OCI-LY1 (cell line): Measurements from ENCODE around the gene TMIE.

Source experiments
- H2AFZ ChIP-seq: fragments of 200-600 bp; sonication (generic), shearing (Covaris generic); 2 replicates; pipeline ENCODE4 v1.6.0; 2014; ENCODE audit warnings: antibody characterized with exemption, mild to moderate bottlenecking, low read length
- H3F3A ChIP-seq: fragments of 200-600 bp; sonication (generic), shearing (Covaris generic); 2 replicates; pipeline ENCODE4 v1.6.0; 2014; ENCODE audit warnings: mild to moderate bottlenecking, antibody characterized with exemption, low read length, moderate library complexity; ENCODE audit not compliant: insufficient read depth
- H3K27ac ChIP-seq: fragments of 200-600 bp; sonication (generic); 2 replicates; pipeline ENCODE4 v1.5.1; 2014; ENCODE audit warnings: low read length, mixed run types, mild to moderate bottlenecking, low read depth; ENCODE audit not compliant: poor library complexity, severe bottlenecking
- H3K27me3 ChIP-seq: fragments of 200-600 bp; sonication (generic); 2 replicates; pipeline ENCODE4 v1.6.0; 2014; ENCODE audit warnings: antibody characterized with exemption, mild to moderate bottlenecking, low read length, moderate library complexity; ENCODE audit not compliant: insufficient read depth
- H3K36me3 ChIP-seq: fragments of 200-600 bp; sonication (generic); 2 replicates; pipeline ENCODE4 v1.6.1; 2014; ENCODE audit warnings: mild to moderate bottlenecking, antibody characterized with exemption, low read length, moderate library complexity, mixed read lengths; ENCODE audit not compliant: insufficient read depth
- H3K4me1 ChIP-seq: fragments of 200-600 bp; sonication (generic); 2 replicates; pipeline ENCODE4 v1.5.1; 2014; ENCODE audit warnings: mild to moderate bottlenecking, low read length, moderate library complexity; ENCODE audit not compliant: insufficient read depth, severe bottlenecking
- H3K4me2 ChIP-seq: fragments of 200-600 bp; sonication (generic), shearing (Covaris generic); 2 replicates; pipeline ENCODE4 v1.6.1; 2014; ENCODE audit warnings: low read length
- H3K4me3 ChIP-seq: fragments of 200-600 bp; sonication (generic); 2 replicates; pipeline ENCODE4 v1.5.1; 2014; ENCODE audit warnings: low read length, low read depth, mild to moderate bottlenecking, mixed read lengths; ENCODE audit not compliant: poor library complexity, severe bottlenecking
- H3K79me2 ChIP-seq: fragments of 200-600 bp; shearing (Covaris generic); 2 replicates; pipeline ENCODE4 v1.6.1; 2016; ENCODE audit warnings: mixed run types, low read length, mixed read lengths; ENCODE audit not compliant: insufficient read depth
- H3K9ac ChIP-seq: fragments of 200-600 bp; sonication (generic), shearing (Covaris generic); 2 replicates; pipeline ENCODE4 v1.6.1; 2014; ENCODE audit warnings: mild to moderate bottlenecking, low read length, mixed read lengths
- H3K9me2 ChIP-seq: fragments of 200-600 bp; sonication (generic), shearing (Covaris generic); 2 replicates; pipeline ENCODE4 v1.6.1; 2014; ENCODE audit warnings: low read depth, mild to moderate bottlenecking, low read length, mixed read lengths
- H3K9me3 ChIP-seq: fragments of 200-600 bp; shearing (Covaris generic); 2 replicates; pipeline ENCODE4 v1.6.1; 2014; ENCODE audit warnings: low read length, mixed read lengths
- H4K20me1 ChIP-seq: fragments of 200-600 bp; sonication (generic), shearing (Covaris generic); 2 replicates; pipeline ENCODE4 v1.6.0; 2016; ENCODE audit warnings: mild to moderate bottlenecking, low read length; ENCODE audit not compliant: insufficient read depth
- CTCF ChIP-seq: fragments of 200-600 bp; sonication (generic), shearing (Covaris generic); IDR thresholded peaks from 2 replicates; pipeline ENCODE4 v1.5.1; 2017; ENCODE audit warnings: mild to moderate bottlenecking, antibody characterized with exemption, low read length, moderate library complexity, mixed read lengths
- EZH2 ChIP-seq: fragments of 200-600 bp; sonication (generic), shearing (Covaris generic); IDR thresholded peaks from 2 replicates; pipeline ENCODE4 v1.8.0; 2017; ENCODE audit warnings: borderline replicate concordance, mixed run types, mild to moderate bottlenecking, antibody characterized with exemption, low read length, moderate library complexity, mixed read lengths

The TMIE gene

GRCh38 chr3:46680298-46680826 is 20.8 kb upstream of the TMIE start:
- no peak for TF ChIP-seq EZH2
- TF ChIP-seq CTCF: no peak
- H3K27me3 ChIP-seq: peaks cover 5% of the 10 kb centered on the region; the same call in 1 of the 2 replicates
- no peaks in the 10 kb centered on the region for H3K9me2 ChIP-seq
- no peaks in the 10 kb centered on the region for H3K79me2 ChIP-seq
- H3K4me3 ChIP-seq: no peak overlapping the region
- H3K9me3 ChIP-seq: no peaks in the 10 kb centered on the region
- no peak overlapping the region for H3K4me2 ChIP-seq
- H2AFZ ChIP-seq: no peak overlapping the region
- H3F3A ChIP-seq: no peaks in the 10 kb centered on the region
- H4K20me1 ChIP-seq: no peaks in the 10 kb centered on the region
- H3K4me1 ChIP-seq: no peaks in the 10 kb centered on the region
- no peaks in the 10 kb centered on the region for H3K36me3 ChIP-seq
- H3K9ac ChIP-seq: no peak overlapping the region
- H3K27ac ChIP-seq: no peak overlapping the region

GRCh38 chr3:46681387-46681786 is 19.8 kb upstream of the TMIE start:
- Histone ChIP-seq H3K27ac (no peak overlapping the region), H3K27me3 (no peaks in the 10 kb centered on the region; the same call in 1 of the 2 replicates), H4K20me1 (no peaks in the 10 kb centered on the region), H3K4me3 (no peak overlapping the region), H3K9me2 (no peaks in the 10 kb centered on the region), H3K4me2 (no peak overlapping the region), H3K36me3 (no peaks in the 10 kb centered on the region), H3F3A (no peaks in the 10 kb centered on the region), H2AFZ (no peak overlapping the region), H3K9ac (no peak overlapping the region), H3K4me1 (no peaks in the 10 kb centered on the region), H3K9me3 (no peaks in the 10 kb centered on the region), H3K79me2 (no peaks in the 10 kb centered on the region)
- TF ChIP-seq CTCF: no peak
- TF ChIP-seq EZH2: no peak

GRCh38 chr3:46681856-46682540 is 19.2 kb upstream of the TMIE start:
- Histone ChIP-seq H3K4me2 (no peak overlapping the region), H3K9me3 (no peaks in the 10 kb centered on the region), H3K4me1 (no peaks in the 10 kb centered on the region), H3K4me3 (no peak overlapping the region), H4K20me1 (no peaks in the 10 kb centered on the region), H2AFZ (no peak overlapping the region), H3K9ac (no peak overlapping the region), H3K36me3 (no peaks in the 10 kb centered on the region), H3K27me3 (no peaks in the 10 kb centered on the region; the same call in 1 of the 2 replicates), H3K9me2 (no peaks in the 10 kb centered on the region), H3K27ac (no peak overlapping the region), H3F3A (no peaks in the 10 kb centered on the region), H3K79me2 (no peaks in the 10 kb centered on the region)
- TF ChIP-seq CTCF (no peak), EZH2 (no peak)
